ENCODE data around the gene LIME1.

DNA sequence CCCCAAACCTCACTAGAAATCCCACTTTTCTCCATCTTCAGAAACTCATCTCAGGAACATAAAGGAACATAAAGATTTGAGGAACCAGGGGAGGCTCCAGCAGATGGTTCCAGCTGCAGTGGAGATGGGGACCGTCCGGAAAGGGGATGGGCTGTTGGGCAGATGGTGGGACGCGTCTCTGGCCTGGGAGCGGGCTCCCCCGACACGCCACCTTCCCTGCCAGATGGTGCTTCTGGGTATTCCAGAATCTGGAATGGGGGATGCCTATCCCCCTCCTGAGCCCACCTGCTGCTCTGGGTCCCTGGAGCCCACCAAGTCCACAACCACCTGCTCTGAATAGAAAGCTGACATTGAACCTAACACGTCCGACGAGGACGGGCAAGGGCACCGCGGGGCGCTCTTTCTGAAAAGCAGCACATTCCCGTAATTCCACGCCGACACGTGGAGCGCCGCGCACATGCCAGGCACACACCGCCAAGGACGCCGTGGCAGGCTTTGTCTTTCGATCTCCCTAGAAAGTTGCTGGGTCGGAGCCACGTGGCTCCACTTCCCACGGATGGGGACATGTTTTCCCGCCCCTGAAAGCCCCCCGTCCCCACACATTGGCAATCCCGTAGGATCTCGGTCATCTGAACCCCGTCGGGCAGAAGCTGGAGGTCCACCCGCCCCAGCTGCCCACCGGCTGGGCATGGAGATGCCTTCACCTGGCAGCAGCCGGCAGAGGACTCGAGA, 30.4 kb downstream of the LIME1 start:
- TF ChIP-seq, protein P1, sequence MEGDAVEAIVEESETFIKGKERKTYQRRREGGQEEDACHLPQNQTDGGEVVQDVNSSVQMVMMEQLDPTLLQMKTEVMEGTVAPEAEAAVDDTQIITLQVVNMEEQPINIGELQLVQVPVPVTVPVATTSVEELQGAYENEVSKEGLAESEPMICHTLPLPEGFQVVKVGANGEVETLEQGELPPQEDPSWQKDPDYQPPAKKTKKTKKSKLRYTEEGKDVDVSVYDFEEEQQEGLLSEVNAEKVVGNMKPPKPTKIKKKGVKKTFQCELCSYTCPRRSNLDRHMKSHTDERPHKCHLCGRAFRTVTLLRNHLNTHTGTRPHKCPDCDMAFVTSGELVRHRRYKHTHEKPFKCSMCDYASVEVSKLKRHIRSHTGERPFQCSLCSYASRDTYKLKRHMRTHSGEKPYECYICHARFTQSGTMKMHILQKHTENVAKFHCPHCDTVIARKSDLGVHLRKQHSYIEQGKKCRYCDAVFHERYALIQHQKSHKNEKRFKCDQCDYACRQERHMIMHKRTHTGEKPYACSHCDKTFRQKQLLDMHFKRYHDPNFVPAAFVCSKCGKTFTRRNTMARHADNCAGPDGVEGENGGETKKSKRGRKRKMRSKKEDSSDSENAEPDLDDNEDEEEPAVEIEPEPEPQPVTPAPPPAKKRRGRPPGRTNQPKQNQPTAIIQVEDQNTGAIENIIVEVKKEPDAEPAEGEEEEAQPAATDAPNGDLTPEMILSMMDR (IDR thresholded peaks at IDR 0.05; ENCODE audit: low read depth, low read length, poor library complexity, severe bottlenecking) = no peak
- TF ChIP-seq EZH2phosphoT487 (IDR thresholded peaks at IDR 0.05; ENCODE audit: borderline replicate concordance, low read length) = no peak
